ENCODE data around the gene ASTL.
"Not testable (repeated sequence)": the region's sequence is repeated elsewhere in the genome, so short reads cannot be mapped to it uniquely, and the experiment has no call there.

The ASTL gene

GRCh38 chr2:96088340-96089335 lies 49.7 kb downstream of the ASTL start:
- Histone ChIP-seq H3K27me3 (ENCODE audit: control insufficient read depth in 1 of 2, insufficient read depth in 2 of 2, low read length in 2 of 2) (no peaks in the 10 kb centered on the region), H3K4me3 (ENCODE audit: low read depth in 1 of 2, low read length in 2 of 2) (no peak overlapping the region), H3K27ac (ENCODE audit: low read depth, low read length) (no peak overlapping the region), H3K9me3 (ENCODE audit: low read length) (no peaks in the 10 kb centered on the region), H3K4me1 (ENCODE audit: insufficient read depth, low read length) (no peaks in the 10 kb centered on the region), H3K9ac (ENCODE audit: low read length) (no peak overlapping the region), H3K36me3 (ENCODE audit: insufficient read depth, low read length) (no peaks in the 10 kb centered on the region)

DNA sequence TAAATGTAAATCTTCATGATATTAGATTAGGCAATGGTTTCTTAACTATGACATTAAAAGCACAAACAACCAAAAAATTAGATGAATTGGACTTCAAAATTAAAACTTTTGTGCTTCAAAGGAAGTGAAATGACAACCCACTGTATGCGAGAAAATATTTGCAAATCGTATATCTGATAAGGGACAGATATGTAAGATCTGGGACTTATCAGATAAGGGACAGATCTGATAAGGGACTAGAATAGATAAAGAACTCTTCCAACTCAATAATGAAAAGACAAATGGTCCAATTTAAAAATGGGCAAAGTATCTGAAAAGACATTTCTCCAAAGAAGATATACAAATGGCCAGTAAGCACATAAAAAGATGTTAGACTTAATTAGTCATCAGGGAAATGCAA lies 51.2 kb downstream of the ASTL start:
- Histone ChIP-seq H3K4me1 (ENCODE audit: insufficient read depth, low read length) (no peaks in the 10 kb centered on the region), H3K36me3 (ENCODE audit: insufficient read depth, low read length) (no peaks in the 10 kb centered on the region), H3K9me3 (ENCODE audit: low read length) (no peaks in the 10 kb centered on the region), H3K9ac (ENCODE audit: low read length) (no peak overlapping the region), H3K27me3 (ENCODE audit: control insufficient read depth in 1 of 2, insufficient read depth in 2 of 2, low read length in 2 of 2) (no peaks in the 10 kb centered on the region), H3K27ac (ENCODE audit: low read depth, low read length) (no peak overlapping the region), H3K4me3 (ENCODE audit: low read depth in 1 of 2, low read length in 2 of 2) (no peak overlapping the region)

- no peak overlapping the region for H3K4me3 ChIP-seq (ENCODE audit: low read depth in 1 of 2, low read length in 2 of 2)
- no peaks in the 10 kb centered on the region for H3K9me3 ChIP-seq (ENCODE audit: low read length)
- no peaks in the 10 kb centered on the region for H3K27me3 ChIP-seq (ENCODE audit: control insufficient read depth in 1 of 2, insufficient read depth in 2 of 2, low read length in 2 of 2)
- no peak overlapping the region for H3K27ac ChIP-seq (ENCODE audit: low read depth, low read length)
- H3K9ac ChIP-seq (ENCODE audit: low read length), result no peak overlapping the region
- H3K36me3 ChIP-seq (ENCODE audit: insufficient read depth, low read length), result no peaks in the 10 kb centered on the region
- H3K4me1 ChIP-seq (ENCODE audit: insufficient read depth, low read length), result no peaks in the 10 kb centered on the region
Measured at GRCh38 chr2:96085541-96086355, 52.6 kb downstream of the ASTL start.

DNA sequence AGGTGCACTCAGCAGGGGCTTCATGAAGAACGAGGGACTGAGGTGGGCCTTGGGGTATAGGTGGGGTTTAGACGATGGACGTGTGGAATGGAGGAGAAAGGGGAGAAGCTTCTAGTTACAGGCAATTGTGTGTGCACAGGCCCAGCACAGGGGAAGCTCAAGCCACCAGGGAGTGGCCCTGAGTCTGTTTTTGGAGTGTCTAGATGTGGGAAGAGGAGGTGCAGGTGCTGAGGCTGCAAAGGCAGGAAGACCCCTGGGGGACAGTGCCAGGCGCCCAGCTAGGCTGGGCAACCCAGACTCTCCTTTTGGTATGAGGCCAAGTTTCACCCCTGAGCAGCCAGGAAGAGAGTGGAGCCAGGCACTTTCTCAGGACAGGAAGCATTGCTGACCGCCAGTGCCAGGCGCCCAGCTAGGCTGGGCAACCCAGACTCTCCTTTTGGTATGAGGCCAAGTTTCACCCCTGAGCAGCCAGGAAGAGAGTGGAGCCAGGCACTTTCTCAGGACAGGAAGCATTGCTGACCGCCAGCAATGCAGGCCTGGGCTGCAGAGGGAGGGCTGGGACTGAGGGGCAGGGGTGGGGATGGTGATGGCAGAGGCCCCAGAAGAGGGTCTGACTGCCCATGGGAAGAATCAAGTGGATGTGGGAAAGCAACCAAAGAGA lies 53.3 kb downstream of the ASTL start:
- not testable (repeated sequence) for H3K9ac ChIP-seq (ENCODE audit: low read length); H3K4me1 ChIP-seq (ENCODE audit: insufficient read depth, low read length); H3K4me3 ChIP-seq (ENCODE audit: low read depth in 1 of 2, low read length in 2 of 2); H3K36me3 ChIP-seq (ENCODE audit: insufficient read depth, low read length); H3K27ac ChIP-seq (ENCODE audit: low read depth, low read length); H3K9me3 ChIP-seq (ENCODE audit: low read length); H3K27me3 ChIP-seq (ENCODE audit: control insufficient read depth in 1 of 2, insufficient read depth in 2 of 2, low read length in 2 of 2)

- H3K27ac ChIP-seq (ENCODE audit: low read depth, low read length), result no peak overlapping the region
- H3K4me3 ChIP-seq (ENCODE audit: low read depth in 1 of 2, low read length in 2 of 2), result no peak overlapping the region
- no peaks in the 10 kb centered on the region for H3K27me3 ChIP-seq (ENCODE audit: control insufficient read depth in 1 of 2, insufficient read depth in 2 of 2, low read length in 2 of 2)
- no peaks in the 10 kb centered on the region for H3K36me3 ChIP-seq (ENCODE audit: insufficient read depth, low read length)
- no peaks in the 10 kb centered on the region for H3K4me1 ChIP-seq (ENCODE audit: insufficient read depth, low read length)
- H3K9me3 ChIP-seq (ENCODE audit: low read length), result no peaks in the 10 kb centered on the region
- no peak overlapping the region for H3K9ac ChIP-seq (ENCODE audit: low read length)
Measured at GRCh38 chr2:96083989-96084857, 54.1 kb downstream of the ASTL start.

DNA sequence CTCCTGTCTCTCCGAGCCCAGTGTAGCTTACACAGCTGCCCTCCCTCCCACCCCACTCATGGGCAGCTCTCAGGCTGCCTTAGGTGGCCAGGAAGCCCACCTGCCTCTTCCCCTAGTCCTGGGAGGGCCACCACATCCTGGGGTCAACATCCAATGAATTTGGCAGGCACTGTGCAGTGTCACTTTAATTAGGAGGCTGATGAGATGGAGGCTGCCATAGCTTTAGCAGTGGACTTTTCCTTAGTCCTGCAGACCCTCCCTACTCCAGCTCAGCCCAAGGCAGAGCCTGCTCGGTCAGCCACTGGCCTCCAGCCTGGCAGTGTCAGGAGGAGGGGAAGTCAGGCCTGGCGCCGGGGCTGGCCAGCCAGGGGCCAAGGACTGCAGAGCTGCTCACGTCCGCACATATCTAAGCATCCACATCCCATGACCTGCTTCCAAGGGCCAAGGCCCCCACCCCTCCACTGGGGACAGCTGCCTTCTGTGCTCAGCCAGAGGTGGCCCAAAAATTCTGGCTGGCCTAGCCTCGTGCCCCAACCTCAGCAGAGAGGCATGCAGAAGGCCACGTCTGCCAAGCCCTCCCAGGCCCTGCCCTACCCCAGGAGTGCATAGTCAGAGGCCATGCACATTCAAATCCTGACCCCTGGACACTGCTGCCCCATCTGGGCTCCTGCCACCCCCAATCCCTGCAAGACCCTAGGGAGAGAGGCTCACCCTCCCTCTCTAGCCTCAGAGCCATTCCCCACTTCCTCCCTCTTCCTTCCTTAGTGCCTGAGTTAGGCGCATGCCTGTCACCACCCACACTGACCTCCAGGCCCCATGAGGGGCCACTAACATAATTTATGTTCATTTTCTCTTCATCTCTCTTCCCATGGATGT lies 55.0 kb downstream of the ASTL start:
- no peak overlapping the region for H3K27ac ChIP-seq (ENCODE audit: low read depth, low read length)
- no peaks in the 10 kb centered on the region for H3K4me1 ChIP-seq (ENCODE audit: insufficient read depth, low read length)
- no peaks in the 10 kb centered on the region for H3K27me3 ChIP-seq (ENCODE audit: control insufficient read depth in 1 of 2, insufficient read depth in 2 of 2, low read length in 2 of 2)
- H3K9ac ChIP-seq (ENCODE audit: low read length), result no peak overlapping the region
- no peaks in the 10 kb centered on the region for H3K9me3 ChIP-seq (ENCODE audit: low read length)
- H3K36me3 ChIP-seq (ENCODE audit: insufficient read depth, low read length), result no peaks in the 10 kb centered on the region
- H3K4me3 ChIP-seq (ENCODE audit: low read depth in 1 of 2, low read length in 2 of 2), result no peak overlapping the region

DNA sequence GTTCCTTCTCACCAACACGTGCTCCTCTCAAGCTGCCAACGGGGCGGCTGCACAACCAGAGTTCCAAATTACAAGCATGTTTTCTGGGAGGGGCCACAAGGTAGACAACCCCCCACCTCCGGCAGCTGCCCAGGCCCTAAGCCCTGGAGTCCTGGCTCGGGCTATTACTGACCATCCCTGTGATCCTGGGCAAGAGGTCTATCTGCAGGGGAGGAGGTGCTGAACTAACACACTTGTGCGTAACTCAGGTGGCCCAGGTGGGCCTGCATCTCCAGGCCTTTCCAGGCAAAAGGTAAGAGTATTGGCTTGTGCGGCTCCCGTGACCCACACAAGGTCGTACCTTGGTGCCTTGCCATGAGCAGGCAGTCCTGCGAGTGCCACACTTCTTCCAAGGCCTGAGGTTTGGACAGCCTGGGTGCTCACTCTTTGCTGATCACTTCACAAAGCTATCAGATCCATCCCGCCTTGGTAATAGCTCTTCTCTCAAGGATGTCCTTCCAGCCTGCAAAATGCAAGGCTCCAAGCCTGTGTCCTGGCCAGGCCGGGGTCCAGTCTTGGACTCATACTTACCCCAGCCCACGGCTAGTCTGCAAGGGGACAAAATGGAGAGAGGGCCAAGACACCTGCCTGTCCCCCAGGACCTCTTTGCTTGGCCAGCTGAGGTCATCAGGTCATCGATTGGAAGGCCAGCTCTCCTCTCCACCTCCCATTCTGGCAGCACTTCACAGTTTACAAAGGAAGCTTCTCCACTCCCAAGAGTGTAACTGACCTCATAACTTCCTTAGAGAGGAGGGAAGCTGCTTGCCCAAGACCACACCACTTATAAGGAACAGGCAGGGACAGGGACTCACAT lies 55.9 kb downstream of the ASTL start:
- H3K4me3 ChIP-seq (ENCODE audit: low read depth in 1 of 2, low read length in 2 of 2), result no peak overlapping the region
- H3K36me3 ChIP-seq (ENCODE audit: insufficient read depth, low read length), result no peaks in the 10 kb centered on the region
- H3K4me1 ChIP-seq (ENCODE audit: insufficient read depth, low read length), result no peaks in the 10 kb centered on the region
- no peak overlapping the region for H3K27ac ChIP-seq (ENCODE audit: low read depth, low read length)
- no peaks in the 10 kb centered on the region for H3K27me3 ChIP-seq (ENCODE audit: control insufficient read depth in 1 of 2, insufficient read depth in 2 of 2, low read length in 2 of 2)
- no peak overlapping the region for H3K9ac ChIP-seq (ENCODE audit: low read length)
- H3K9me3 ChIP-seq (ENCODE audit: low read length), result no peaks in the 10 kb centered on the region

GRCh38 chr2:96081042-96081441 lies 57.3 kb downstream of the ASTL start:
- Histone ChIP-seq H3K36me3 (ENCODE audit: insufficient read depth, low read length) (no peaks in the 10 kb centered on the region), H3K27ac (ENCODE audit: low read depth, low read length) (no peak overlapping the region), H3K27me3 (ENCODE audit: control insufficient read depth in 1 of 2, insufficient read depth in 2 of 2, low read length in 2 of 2) (no peaks in the 10 kb centered on the region), H3K9me3 (ENCODE audit: low read length) (no peaks in the 10 kb centered on the region), H3K4me3 (ENCODE audit: low read depth in 1 of 2, low read length in 2 of 2) (no peak overlapping the region), H3K4me1 (ENCODE audit: insufficient read depth, low read length) (no peaks in the 10 kb centered on the region), H3K9ac (ENCODE audit: low read length) (no peak overlapping the region)

- Histone ChIP-seq H3K36me3 (ENCODE audit: insufficient read depth, low read length) (no peaks in the 10 kb centered on the region), H3K27ac (ENCODE audit: low read depth, low read length) (no peak overlapping the region)
Measured at GRCh38 chr2:96075199-96075771, 63.0 kb downstream of the ASTL start.

More at GRCh38 chr2:96075199-96075771, 63.0 kb downstream of the ASTL start:
- H3K27me3 ChIP-seq (ENCODE audit: control insufficient read depth in 1 of 2, insufficient read depth in 2 of 2, low read length in 2 of 2), result no peaks in the 10 kb centered on the region
- no peaks in the 10 kb centered on the region for H3K4me1 ChIP-seq (ENCODE audit: insufficient read depth, low read length)
- no peak overlapping the region for H3K9ac ChIP-seq (ENCODE audit: low read length)
- no peak overlapping the region for H3K4me3 ChIP-seq (ENCODE audit: low read depth in 1 of 2, low read length in 2 of 2)
- H3K9me3 ChIP-seq (ENCODE audit: low read length), result no peaks in the 10 kb centered on the region

Data from muscle layer of colon (tissue), 2 donors.